A549 (cell line): ENCODE data around the gene IFNAR2. TPM values are rescaled to one million over a fixed set of nuclear protein-coding genes. Genes with fewer than 3 reads are reported as not detected.

Experiments used
- ATAC-seq, 2 experiments: fragments of 200-7000 bp in 1 of 2; fragments of >200 bp in 1 of 2; cut with Nextera tagmentation in 1 of 2; cut with Tn5 transposase in 1 of 2; 3 replicates each; pipeline versions ENCODE4 v1.8.0 to v1.9.1; 2018 to 2020; ENCODE audit warnings: mild to moderate bottlenecking in 1 of 2, moderate library complexity in 1 of 2
- CTCF ChIA-PET: fragments of 300-600 bp; sonication (Branson Sonifier 250); formaldehyde crosslinking; extraction: SDS; loops from one replicate; lab custom pipeline; 2021; ENCODE audit warnings: antibody characterized with exemption, inconsistent platforms; lab: Yijun Ruan, JAX
- POLR2A ChIA-PET: fragments of 350-600 bp; formaldehyde crosslinking; extraction: SDS; loops from one replicate; lab custom pipeline; 2021; ENCODE audit warnings: antibody characterized with exemption, inconsistent platforms; lab: Yijun Ruan, JAX
- DNase-seq, 2 experiments: peaks; one replicate each; pipeline versions ENCODE4 v3.0.0 to v3.0.0-alpha.2; 2011 to 2016; ENCODE audit warnings: low read depth in 1 of 2, low spot score in 1 of 2
- FAIRE-seq: peaks from 2 replicates; lab custom pipeline; 2011; peaks lifted over from hg19 to GRCh38; lab: Jason Lieb, UNC
- H3K27ac ChIP-seq, 2 experiments: fragments of >200 bp; sonication (Bioruptor Twin); formaldehyde crosslinking; 3 replicates each; pipeline ENCODE4 v1.5.1; 2016 to 2017
- H3K4me1 ChIP-seq: fragments of >200 bp; sonication (Bioruptor Twin); formaldehyde crosslinking; 3 replicates; pipeline ENCODE4 v1.6.1; 2016
- H3K4me2 ChIP-seq: fragments of >200 bp; sonication (Bioruptor Twin); formaldehyde crosslinking; 3 replicates; pipeline ENCODE4 v1.6.1; 2016
- H3K4me3 ChIP-seq: fragments of >200 bp; sonication (Bioruptor Twin); formaldehyde crosslinking; 3 replicates; pipeline ENCODE4 v1.5.1; 2016
- H3K9me3 ChIP-seq: fragments of >200 bp; sonication (Bioruptor Twin); formaldehyde crosslinking; 3 replicates; pipeline ENCODE4 v1.6.1; 2016
- BCL3 ChIP-seq: fragments of >200 bp; sonication (Bioruptor Twin); formaldehyde crosslinking; IDR thresholded peaks from 3 replicates; pipeline ENCODE4 v1.6.1; 2016
- CBX2 ChIP-seq: fragments of 200-600 bp; sonication (generic); IDR thresholded peaks from 2 replicates; pipeline ENCODE4 v1.6.1; 2016; ENCODE audit warnings: low read depth, mild to moderate bottlenecking, borderline replicate concordance
- CHD2 ChIP-seq: fragments of 150-350 bp; IDR thresholded peaks from 2 replicates; pipeline ENCODE4 v1.6.1; 2014; ENCODE audit warnings: low read length; ENCODE audit not compliant: partially characterized antibody
- EHMT2 ChIP-seq: fragments of 200-600 bp; sonication (generic); IDR thresholded peaks from 2 replicates; pipeline ENCODE4 v1.6.1; 2016; ENCODE audit warnings: antibody characterized with exemption, low read depth, mild to moderate bottlenecking, moderate library complexity
- FOSL2 ChIP-seq, 2 experiments: fragments of 450-650 bp in 1 of 2; fragments of >200 bp in 1 of 2; sonication (Bioruptor Twin) in 1 of 2; formaldehyde crosslinking; IDR thresholded peaks; 2 replicates each; pipeline versions ENCODE4 v1.5.0 to v1.6.1; 2016 to 2020; ENCODE audit warnings: mild to moderate bottlenecking in 1 of 2, moderate library complexity in 1 of 2
- FOXS1 ChIP-seq: fragments of 250-450 bp; sonication (Bioruptor Pico); IDR thresholded peaks from 2 replicates; pipeline ENCODE4 v1.5.0; 2020; ENCODE audit warnings: mild to moderate bottlenecking, moderate library complexity
- GATA3 ChIP-seq: IDR thresholded peaks from 2 replicates; pipeline ENCODE4 v1.6.1; 2012; ENCODE audit warnings: borderline replicate concordance
- HDAC2 ChIP-seq: fragments of 200-600 bp; sonication (generic); IDR thresholded peaks from 2 replicates; pipeline ENCODE4 v1.6.1; 2016
- HEYL ChIP-seq: fragments of 250-450 bp; sonication (Bioruptor Pico); IDR thresholded peaks from 2 replicates; pipeline ENCODE4 v1.8.0; 2021; ENCODE audit warnings: mild to moderate bottlenecking, moderate library complexity
- HOXA7 ChIP-seq: fragments of 250-450 bp; sonication (Bioruptor Pico); IDR thresholded peaks from 2 replicates; pipeline ENCODE4 v1.5.0; 2020; ENCODE audit warnings: mild to moderate bottlenecking, moderate library complexity
- HOXB5 ChIP-seq: fragments of 250-450 bp; sonication (Bioruptor Pico); IDR thresholded peaks from 2 replicates; pipeline ENCODE4 v1.5.0; 2020; ENCODE audit warnings: mild to moderate bottlenecking, moderate library complexity
- JUN ChIP-seq, 2 experiments: fragments of >200 bp; sonication (Bioruptor Twin); formaldehyde crosslinking; IDR thresholded peaks; 2 replicates in 1 of 2; 3 replicates in 1 of 2; pipeline ENCODE4 v1.6.1; 2016 to 2017
- JUNB ChIP-seq: fragments of >200 bp; sonication (Bioruptor Twin); formaldehyde crosslinking; IDR thresholded peaks from 2 replicates; pipeline ENCODE4 v1.6.1; 2016
- MAFK ChIP-seq: fragments of 450-650 bp; IDR thresholded peaks from 2 replicates; pipeline ENCODE4 v1.6.1; 2014; ENCODE audit not compliant: partially characterized antibody
- MYC ChIP-seq: IDR thresholded peaks from 2 replicates; pipeline ENCODE4 v1.6.1; 2012; ENCODE audit warnings: mild to moderate bottlenecking, inconsistent platforms, low read length, improper control_type of control experiment, borderline replicate concordance
- NPAS2 ChIP-seq: fragments of 250-450 bp; sonication (Bioruptor Pico); IDR thresholded peaks from 2 replicates; pipeline ENCODE4 v1.8.0; 2022; ENCODE audit warnings: mild to moderate bottlenecking, moderate library complexity, borderline replicate concordance
- POLR2A ChIP-seq: IDR thresholded peaks from 2 replicates; pipeline ENCODE4 v1.6.1; 2012; ENCODE audit warnings: mild to moderate bottlenecking, low read length
- RAD21 ChIP-seq, 2 experiments: fragments of >200 bp in 1 of 2; sonication (Bioruptor Twin) in 1 of 2; formaldehyde crosslinking in 1 of 2; IDR thresholded peaks in 1 of 2; conservative IDR thresholded peaks in 1 of 2; 2 replicates in 1 of 2; 3 replicates in 1 of 2; pipeline ENCODE4 v1.6.1; 2012 to 2018; ENCODE audit warnings: inconsistent platforms in 1 of 2
- RCOR1 ChIP-seq: fragments of 150-350 bp; IDR thresholded peaks from 2 replicates; pipeline ENCODE4 v1.6.1; 2014; ENCODE audit warnings: antibody characterized with exemption, low read length, low read depth
- RFX5 ChIP-seq: fragments of 450-650 bp; IDR thresholded peaks from 2 replicates; pipeline ENCODE4 v1.7.1; 2014; ENCODE audit warnings: antibody characterized with exemption, mild to moderate bottlenecking, moderate library complexity
- SMC3 ChIP-seq: fragments of >200 bp; sonication (Bioruptor Twin); formaldehyde crosslinking; IDR thresholded peaks from 3 replicates; pipeline ENCODE4 v1.6.1; 2018; ENCODE audit warnings: inconsistent platforms
- TFCP2L1 ChIP-seq: fragments of 250-450 bp; sonication (Bioruptor Pico); IDR thresholded peaks from 2 replicates; pipeline ENCODE4 v1.5.0; 2021; ENCODE audit warnings: mild to moderate bottlenecking
- USF2 ChIP-seq: fragments of 450-650 bp; IDR thresholded peaks from 2 replicates; pipeline ENCODE4 v1.6.1; 2014; ENCODE audit warnings: antibody characterized with exemption
- ZC3H11A ChIP-seq: fragments of 450-650 bp; IDR thresholded peaks from 2 replicates; pipeline ENCODE4 v1.6.1; 2014; ENCODE audit warnings: antibody characterized with exemption, mild to moderate bottlenecking
- ZFP36 ChIP-seq: fragments of 450-650 bp; IDR thresholded peaks from 2 replicates; pipeline ENCODE4 v1.6.1; 2014; ENCODE audit warnings: borderline replicate concordance; ENCODE audit not compliant: partially characterized antibody
- WGBS: methylation state at CpG from one replicate; pipeline ENCODE4 v1.1.6; 2017; ENCODE audit errors: missing lambda C conversion rate; 5-methylcytosine and 5-hydroxymethylcytosine counted together
- polyA plus RNA-seq, 4 experiments: library from polyadenylated mRNA; depleted of rRNA in 3 of 4; stranded (reverse); fragments of >200 nt; fragmentation: RNase III in 1 of 4; extraction: RNeasy Plus Mini Kit Qiagen cat#74134 plus additional on column Dnase treatment in 1 of 4; gene quantifications; 2 replicates in 3 of 4; 3 replicates in 1 of 4; pipeline ENCODE4 v1.2.3, GENCODE V29; 2011 to 2017
- TF ChIP-seq, protein P1 (sequence below): fragments of 200-600 bp; sonication (generic); IDR thresholded peaks from 2 replicates; pipeline ENCODE4 v1.6.1; 2016; ENCODE audit warnings: antibody characterized with exemption, mild to moderate bottlenecking, moderate library complexity

Gene IFNAR2
- polyA plus RNA-seq, 2 of the 4 experiments (the other 2 are of a cell fraction), result 10.1 to 40.5 TPM

GRCh38 chr21:33211732-33212131, 18.0 kb upstream of the IFNAR2 start:
- FAIRE-seq (no peak), DNase-seq (no peak), ATAC-seq (no peak)
- no peak overlapping the region for H3K4me2 ChIP-seq
- ChIA-PET CTCF (no interaction called here), POLR2A (no interaction called here)
- no peaks in the 10 kb centered on the region for H3K4me1 ChIP-seq
- no peak overlapping the region for H3K4me3 ChIP-seq
- no peak overlapping the region for H3K27ac ChIP-seq
- H3K9me3 ChIP-seq, result peaks cover 16% of the 10 kb centered on the region; the same call in 2 of the 3 replicates
- 82% methylated on average over 6 of the region's 6 CpGs for WGBS
- TF ChIP-seq ZC3H11A (no peak), SMC3 (no peak), POLR2A (no peak), RCOR1 (no peak), BCL3 (no peak), ZFP36 (no peak), CBX2 (no peak), RFX5 (no peak), EHMT2 (no peak), GATA3 (no peak), HOXB5 (CRISPR knock-in tag) (no peak)

GRCh38 chr21:33212159-33212851, 17.4 kb upstream of the IFNAR2 start:
- Histone ChIP-seq H3K27ac (no peak overlapping the region), H3K9me3 (peaks cover 14% of the 10 kb centered on the region; the same call in 2 of the 3 replicates), H3K4me1 (no peaks in the 10 kb centered on the region), H3K4me2 (no peak overlapping the region), H3K4me3 (no peak overlapping the region)
- ChIA-PET POLR2A (no interaction called here), CTCF (no interaction called here)
- 92% methylated on average over 8 of the region's 8 CpGs for WGBS
- TF ChIP-seq FOSL2 (IDR thresholded peaks at IDR 0.05) (no peak), FOSL2 (CRISPR knock-in tag; IDR thresholded peaks at IDR 0.05) (no peak), EHMT2 (no peak), ZFP36 (no peak), HOXA7 (CRISPR knock-in tag) (no peak), HEYL (CRISPR knock-in tag) (no peak), FOXS1 (CRISPR knock-in tag) (no peak), RAD21 (conservative IDR thresholded peaks at IDR 0.05 in 1 of 2, IDR thresholded peaks at IDR 0.05 in 1 of 2) (no peak), CHD2 (no peak), POLR2A (no peak), MYC (no peak), JUN (IDR thresholded peaks at IDR 0.05) (no peak), NPAS2 (CRISPR knock-in tag) (no peak), HDAC2 (no peak), RCOR1 (no peak), TFCP2L1 (CRISPR knock-in tag) (no peak), USF2 (no peak), JUNB (no peak), MAFK (no peak), RFX5 (no peak)
- TF ChIP-seq, protein P1, sequence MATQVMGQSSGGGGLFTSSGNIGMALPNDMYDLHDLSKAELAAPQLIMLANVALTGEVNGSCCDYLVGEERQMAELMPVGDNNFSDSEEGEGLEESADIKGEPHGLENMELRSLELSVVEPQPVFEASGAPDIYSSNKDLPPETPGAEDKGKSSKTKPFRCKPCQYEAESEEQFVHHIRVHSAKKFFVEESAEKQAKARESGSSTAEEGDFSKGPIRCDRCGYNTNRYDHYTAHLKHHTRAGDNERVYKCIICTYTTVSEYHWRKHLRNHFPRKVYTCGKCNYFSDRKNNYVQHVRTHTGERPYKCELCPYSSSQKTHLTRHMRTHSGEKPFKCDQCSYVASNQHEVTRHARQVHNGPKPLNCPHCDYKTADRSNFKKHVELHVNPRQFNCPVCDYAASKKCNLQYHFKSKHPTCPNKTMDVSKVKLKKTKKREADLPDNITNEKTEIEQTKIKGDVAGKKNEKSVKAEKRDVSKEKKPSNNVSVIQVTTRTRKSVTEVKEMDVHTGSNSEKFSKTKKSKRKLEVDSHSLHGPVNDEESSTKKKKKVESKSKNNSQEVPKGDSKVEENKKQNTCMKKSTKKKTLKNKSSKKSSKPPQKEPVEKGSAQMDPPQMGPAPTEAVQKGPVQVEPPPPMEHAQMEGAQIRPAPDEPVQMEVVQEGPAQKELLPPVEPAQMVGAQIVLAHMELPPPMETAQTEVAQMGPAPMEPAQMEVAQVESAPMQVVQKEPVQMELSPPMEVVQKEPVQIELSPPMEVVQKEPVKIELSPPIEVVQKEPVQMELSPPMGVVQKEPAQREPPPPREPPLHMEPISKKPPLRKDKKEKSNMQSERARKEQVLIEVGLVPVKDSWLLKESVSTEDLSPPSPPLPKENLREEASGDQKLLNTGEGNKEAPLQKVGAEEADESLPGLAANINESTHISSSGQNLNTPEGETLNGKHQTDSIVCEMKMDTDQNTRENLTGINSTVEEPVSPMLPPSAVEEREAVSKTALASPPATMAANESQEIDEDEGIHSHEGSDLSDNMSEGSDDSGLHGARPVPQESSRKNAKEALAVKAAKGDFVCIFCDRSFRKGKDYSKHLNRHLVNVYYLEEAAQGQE, result no peak
- ATAC-seq (no peak), FAIRE-seq (no peak), DNase-seq (no peak)
